Measurements from ENCODE around the gene VPS72. TPM values are rescaled to one million over a fixed set of nuclear protein-coding genes. Genes with fewer than 3 reads are reported as not detected.

Gene VPS72
- total RNA-seq, 1 donor: 34.7 TPM

DNA sequence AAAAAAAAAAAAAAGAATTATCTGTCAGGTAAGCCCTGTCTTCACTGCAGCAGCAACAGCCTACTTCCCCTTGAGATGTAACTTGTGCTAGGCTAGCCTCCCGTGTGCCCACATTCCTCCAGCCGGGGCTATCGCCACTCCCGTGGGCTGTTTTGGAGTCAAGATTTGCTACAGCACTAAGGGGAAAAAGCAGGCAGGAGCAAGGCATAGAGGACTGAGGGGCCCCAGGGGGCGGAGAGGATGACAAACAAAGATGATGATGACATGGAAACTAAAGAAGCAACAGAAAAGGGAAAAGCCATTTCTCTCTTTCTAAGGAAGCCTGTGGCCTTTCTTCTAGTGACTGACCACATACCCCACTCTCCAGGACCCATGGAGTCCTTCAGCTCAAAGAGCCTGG, 31.7 kb downstream of the VPS72 start:
- peak; percentile 23 for DNase-seq (ENCODE audit: insufficient read length, low spot score, missing footprints)
- Histone ChIP-seq H3K4me1 (ENCODE audit: insufficient read depth, low read length) (no peaks in the 10 kb centered on the region), H3K4me3 (ENCODE audit: insufficient read depth, low read length) (no peak overlapping the region), H3K79me2 (ENCODE audit: insufficient read depth, low read length) (no peaks in the 10 kb centered on the region), H3K27ac (ENCODE audit: low read depth, low read length) (no peak overlapping the region), H3K36me3 (ENCODE audit: insufficient read depth, low read length) (peaks cover 32% of the 10 kb centered on the region), H4K20me1 (ENCODE audit: insufficient read depth, low read length) (no peaks in the 10 kb centered on the region), H3K27me3 (ENCODE audit: insufficient read depth, low read length) (no peaks in the 10 kb centered on the region), H3K4me2 (ENCODE audit: insufficient read depth, low read length) (no peak overlapping the region), H3K9me3 (ENCODE audit: low read depth, low read length) (no peaks in the 10 kb centered on the region), H2AFZ (ENCODE audit: low read length) (no peak overlapping the region)
- TF ChIP-seq CTCF (IDR thresholded peaks at IDR 0.05; ENCODE audit: extremely low read depth, low read depth, low read length): no peak

GRCh38 chr1:151157067-151157531, 32.9 kb downstream of the VPS72 start:
- Histone ChIP-seq H3K4me3 (ENCODE audit: insufficient read depth, low read length) (no peak overlapping the region), H3K4me1 (ENCODE audit: insufficient read depth, low read length) (no peaks in the 10 kb centered on the region), H3K4me2 (ENCODE audit: insufficient read depth, low read length) (no peak overlapping the region), H3K27ac (ENCODE audit: low read depth, low read length) (no peak overlapping the region), H3K27me3 (ENCODE audit: insufficient read depth, low read length) (no peaks in the 10 kb centered on the region), H3K36me3 (ENCODE audit: insufficient read depth, low read length) (peaks cover 32% of the 10 kb centered on the region), H4K20me1 (ENCODE audit: insufficient read depth, low read length) (no peaks in the 10 kb centered on the region), H3K9me3 (ENCODE audit: low read depth, low read length) (no peaks in the 10 kb centered on the region), H2AFZ (ENCODE audit: low read length) (no peak overlapping the region), H3K79me2 (ENCODE audit: insufficient read depth, low read length) (no peaks in the 10 kb centered on the region)
- no peak for DNase-seq (ENCODE audit: insufficient read length, low spot score, missing footprints)
- no peak for TF ChIP-seq CTCF (IDR thresholded peaks at IDR 0.05; ENCODE audit: extremely low read depth, low read depth, low read length)

DNA sequence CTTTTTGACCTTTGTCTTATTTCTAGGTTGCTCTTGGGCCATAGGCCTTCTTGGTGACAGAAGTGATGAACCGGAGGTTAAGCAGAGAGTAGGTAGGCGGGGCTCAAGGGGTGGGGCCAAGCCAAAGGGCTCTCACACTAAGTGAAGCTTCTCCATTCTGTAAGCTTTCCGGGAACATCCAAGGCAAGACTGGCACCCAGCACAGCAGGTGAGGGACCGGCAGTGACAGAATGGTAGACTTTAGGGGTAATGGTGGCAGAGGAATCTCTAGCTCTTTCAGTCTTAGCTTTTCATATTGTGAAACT, 33.5 kb downstream of the VPS72 start, which contains the start of gene TNFAIP8L2:
TNFAIP8L2 (plus strand) TSS at position 135 of the 305 bp plus-strand sequence. CDS start 2,049 bp downstream, outside the sequence.
- H3K27ac ChIP-seq (ENCODE audit: low read depth, low read length): no peak within 1 kb of the TSS
- no peaks in the 10 kb centered on the region for H3K27me3 ChIP-seq (ENCODE audit: insufficient read depth, low read length)
- no peak within 1 kb of the TSS for H3K4me2 ChIP-seq (ENCODE audit: insufficient read depth, low read length)
- H3K4me1 ChIP-seq (ENCODE audit: insufficient read depth, low read length): no peaks in the 10 kb centered on the region
- TF ChIP-seq CTCF (IDR thresholded peaks at IDR 0.05; ENCODE audit: extremely low read depth, low read depth, low read length): no peak
- H3K9me3 ChIP-seq (ENCODE audit: low read depth, low read length): no peaks in the 10 kb centered on the region
- H3K79me2 ChIP-seq (ENCODE audit: insufficient read depth, low read length): no peaks in the 10 kb centered on the region
- H3K4me3 ChIP-seq (ENCODE audit: insufficient read depth, low read length): no peak within 1 kb of the TSS
- peaks cover 29% of the 10 kb centered on the region for H3K36me3 ChIP-seq (ENCODE audit: insufficient read depth, low read length)
- no peak for DNase-seq (ENCODE audit: insufficient read length, low spot score, missing footprints)
- H2AFZ ChIP-seq (ENCODE audit: low read length): no peak within 1 kb of the TSS
- H4K20me1 ChIP-seq (ENCODE audit: insufficient read depth, low read length): no peaks in the 10 kb centered on the region

- no peak overlapping the region for H2AFZ ChIP-seq (ENCODE audit: low read length)
- H3K4me1 ChIP-seq (ENCODE audit: insufficient read depth, low read length): peaks cover 16% of the 10 kb centered on the region
- no peaks in the 10 kb centered on the region for H3K79me2 ChIP-seq (ENCODE audit: insufficient read depth, low read length)
- peaks cover 11% of the 10 kb centered on the region for H3K27me3 ChIP-seq (ENCODE audit: insufficient read depth, low read length)
- no peaks in the 10 kb centered on the region for H3K36me3 ChIP-seq (ENCODE audit: insufficient read depth, low read length)
- no peak overlapping the region for H3K4me3 ChIP-seq (ENCODE audit: insufficient read depth, low read length)
- H3K27ac ChIP-seq (ENCODE audit: low read depth, low read length): peak overlapping the region; percentile 58
- peaks cover 2% of the 10 kb centered on the region for H4K20me1 ChIP-seq (ENCODE audit: insufficient read depth, low read length)
- H3K9me3 ChIP-seq (ENCODE audit: low read depth, low read length): no peaks in the 10 kb centered on the region
- no peak overlapping the region for H3K4me2 ChIP-seq (ENCODE audit: insufficient read depth, low read length)
- no peak for DNase-seq (ENCODE audit: insufficient read length, low spot score, missing footprints)
- TF ChIP-seq CTCF (IDR thresholded peaks at IDR 0.05; ENCODE audit: extremely low read depth, low read depth, low read length): no peak
These were observed 42.3 kb downstream of the VPS72 start for GRCh38 chr1:151147665-151148064.
